GM12864 (cell line): ENCODE measurements around the gene DISP1.
A peak's percentile ranks its signal among the peaks of the same experiment; 100 is the strongest.

Source experiments
- DNase-seq: peaks from one replicate; pipeline ENCODE4 v3.0.0-alpha.2; 2011; ENCODE audit warnings: low read depth
- H3K4me3 ChIP-seq: 2 replicates; pipeline ENCODE4 v1.5.1; 2011; ENCODE audit warnings: mild to moderate bottlenecking, low read depth, low read length, control low read depth
- CTCF ChIP-seq: IDR thresholded peaks from 2 replicates; pipeline ENCODE4 v1.5.1; 2011; ENCODE audit warnings: low read depth, mild to moderate bottlenecking, moderate library complexity, low read length, control low read depth, inconsistent platforms; ENCODE audit errors: missing control alignments

Gene DISP1

GRCh38 chr1:222787729-222788128 is 27.1 kb upstream of the DISP1 start:
- no peak for DNase-seq
- no peak for TF ChIP-seq CTCF
- H3K4me3 ChIP-seq: no peak overlapping the region

DNA sequence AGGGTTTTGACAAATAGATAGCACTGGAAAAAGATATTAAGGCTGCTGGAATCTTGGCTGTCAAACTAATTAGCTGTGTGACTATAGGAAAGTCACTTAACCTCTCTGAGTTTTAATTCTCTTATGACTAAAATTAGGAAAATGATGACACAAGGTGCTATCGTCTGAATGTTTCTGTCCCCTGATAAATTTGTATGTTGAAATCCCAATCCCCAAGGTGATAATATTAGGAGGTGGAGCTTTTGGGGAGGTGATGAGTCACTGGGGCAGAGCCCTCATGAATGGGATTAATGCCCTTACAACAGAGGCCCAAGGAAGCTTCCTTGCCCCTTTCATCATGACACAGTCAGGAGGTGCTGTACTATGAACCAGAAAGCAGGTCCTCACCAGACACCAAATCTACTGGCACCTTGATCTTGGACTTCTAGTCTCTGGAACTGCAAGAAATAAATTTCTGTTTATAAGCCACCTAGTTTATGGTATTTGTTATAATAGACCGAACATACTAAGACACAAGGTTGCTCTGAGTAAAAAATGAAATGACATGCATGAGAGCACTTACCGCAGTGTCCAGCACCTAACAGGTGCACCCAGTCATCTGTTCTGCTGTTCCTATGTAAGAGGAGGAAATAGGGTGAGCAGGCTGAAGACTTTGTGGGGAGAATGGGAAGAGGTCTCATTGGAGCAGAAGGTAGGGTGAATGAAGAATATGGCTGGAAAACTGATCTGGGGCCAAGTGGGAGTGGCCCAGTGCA is 26.3 kb upstream of the DISP1 start:
- DNase-seq: peak; percentile 22
- no peak overlapping the region for H3K4me3 ChIP-seq
- no peak for TF ChIP-seq CTCF

DNA sequence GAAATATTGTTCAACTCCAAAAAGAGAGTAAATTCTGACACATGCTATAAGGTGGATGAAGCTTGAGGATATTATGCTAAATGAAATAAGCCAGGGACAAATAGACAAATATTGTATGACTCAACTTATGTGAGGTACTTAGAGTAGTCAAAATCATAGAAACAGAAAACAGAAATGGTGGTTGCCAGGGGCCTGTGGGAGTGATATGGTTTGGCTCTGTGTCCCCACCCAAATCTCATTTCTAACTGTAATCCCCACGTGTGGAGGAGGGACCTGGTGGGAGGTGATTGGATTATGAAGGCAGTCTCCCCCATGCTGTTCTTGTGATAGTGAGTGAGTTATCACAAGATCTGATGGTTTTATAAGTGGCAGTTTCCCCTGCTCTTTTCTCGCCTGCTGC is 24.7 kb upstream of the DISP1 start:
- no peak for TF ChIP-seq CTCF
- DNase-seq: no peak
- no peak overlapping the region for H3K4me3 ChIP-seq

DNA sequence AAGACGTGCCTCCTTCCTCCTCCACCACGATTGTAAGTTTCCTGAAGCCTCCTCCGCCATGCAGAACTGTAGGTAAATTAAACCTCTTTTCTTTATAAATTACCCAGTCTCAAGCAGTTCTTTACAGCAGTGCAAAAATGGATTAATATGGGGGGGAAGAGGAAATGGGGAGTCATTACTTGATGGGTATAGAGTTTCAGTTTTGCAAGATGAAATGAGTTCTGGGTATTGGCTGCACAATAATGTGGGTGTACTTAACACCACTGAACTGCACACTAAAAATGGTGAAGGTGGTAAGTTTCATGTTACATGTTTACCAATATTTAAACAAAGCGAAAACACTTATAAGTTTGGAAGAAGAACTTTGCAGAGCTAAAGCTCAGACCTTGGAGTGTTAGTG is 24.3 kb upstream of the DISP1 start:
- TF ChIP-seq CTCF: no peak
- H3K4me3 ChIP-seq: no peak overlapping the region
- DNase-seq: no peak

DNA sequence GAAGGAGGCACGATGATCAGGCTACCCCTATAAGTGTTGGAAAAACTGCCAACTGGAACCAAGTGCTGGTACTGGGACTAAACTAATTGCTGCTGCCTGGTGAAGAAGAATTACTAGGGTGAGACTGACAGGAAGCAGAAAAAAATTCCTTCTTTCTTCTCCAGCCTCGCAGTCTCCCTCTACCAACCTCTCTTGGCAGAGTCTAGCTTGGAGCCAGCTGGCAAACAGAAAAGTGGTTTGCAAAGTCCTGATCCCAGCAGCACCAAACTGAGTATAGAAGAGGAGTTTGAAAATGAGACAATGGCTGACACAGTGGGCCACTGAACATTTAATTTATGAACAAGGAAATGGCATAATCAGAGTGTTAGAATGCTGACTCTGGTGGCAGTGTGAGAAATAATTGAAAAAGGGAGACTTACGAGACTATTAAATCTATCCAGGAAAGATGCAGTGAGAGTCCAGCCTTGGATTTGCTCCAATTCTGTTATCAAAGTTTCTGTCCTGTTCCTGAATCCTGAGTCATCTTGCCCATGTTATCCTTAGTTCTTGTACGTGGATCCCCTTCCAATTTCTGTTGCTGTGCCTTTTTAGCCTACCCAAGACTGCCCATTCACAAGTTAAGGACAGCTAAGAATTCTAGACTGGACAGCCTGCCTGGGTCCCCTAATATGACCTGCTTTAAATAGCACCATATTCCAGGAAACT is 23.7 kb upstream of the DISP1 start:
- H3K4me3 ChIP-seq: no peak overlapping the region
- no peak for TF ChIP-seq CTCF
- DNase-seq: no peak

- no peak overlapping the region for H3K4me3 ChIP-seq
- DNase-seq: no peak
- TF ChIP-seq CTCF: peak; percentile 48
Measured at GRCh38 chr1:222792744-222793143, 22.1 kb upstream of the DISP1 start.
